KMS-11 (cell line): ENCODE results near the gene COL4A6.

Experiments
- H2AFZ ChIP-seq: fragments of 200-600 bp; sonication (generic); 2 replicates; pipeline ENCODE4 v1.6.1; 2016; ENCODE audit warnings: antibody characterized with exemption, mixed run types, low read depth
- H3K27ac ChIP-seq: fragments of 200-600 bp; sonication (generic); 2 replicates; pipeline ENCODE4 v1.6.1; 2016; ENCODE audit warnings: mild to moderate bottlenecking, mixed run types
- H3K27me3 ChIP-seq: fragments of 200-600 bp; sonication (generic); 2 replicates; pipeline ENCODE4 v1.6.1; 2017; ENCODE audit warnings: mild to moderate bottlenecking, low read depth, mixed run types, moderate library complexity; ENCODE audit not compliant: insufficient read depth
- H3K36me3 ChIP-seq: fragments of 200-600 bp; sonication (generic); 2 replicates; pipeline ENCODE4 v1.6.1; 2017; ENCODE audit warnings: mild to moderate bottlenecking, mixed run types; ENCODE audit not compliant: insufficient read depth
- H3K4me1 ChIP-seq: fragments of 200-600 bp; sonication (generic); 2 replicates; pipeline ENCODE4 v1.6.1; 2016; ENCODE audit warnings: mild to moderate bottlenecking, low read depth, mixed run types; ENCODE audit not compliant: poor library complexity, severe bottlenecking
- H3K4me2 ChIP-seq: fragments of 200-600 bp; sonication (generic); 2 replicates; pipeline ENCODE4 v1.7.0; 2016; ENCODE audit warnings: mild to moderate bottlenecking, mixed run types
- H3K4me3 ChIP-seq: fragments of 200-600 bp; sonication (generic); IDR thresholded peaks from 2 replicates; pipeline ENCODE4 v1.6.1; 2017; ENCODE audit warnings: low read depth, low read length, mixed read lengths; ENCODE audit not compliant: insufficient read depth
- H3K79me2 ChIP-seq: fragments of 200-600 bp; sonication (generic); 2 replicates; pipeline ENCODE4 v1.6.1; 2016; ENCODE audit warnings: low read depth, mixed run types; ENCODE audit not compliant: insufficient read depth
- H3K9ac ChIP-seq: fragments of 200-600 bp; sonication (generic); 2 replicates; pipeline ENCODE4 v1.6.1; 2016; ENCODE audit warnings: mild to moderate bottlenecking, mixed run types
- H4K20me1 ChIP-seq: fragments of 200-600 bp; sonication (generic); 2 replicates; pipeline ENCODE4 v1.6.1; 2016; ENCODE audit warnings: mild to moderate bottlenecking, mixed run types; ENCODE audit not compliant: insufficient read depth
- TF ChIP-seq, protein P1 (sequence below): fragments of 200-600 bp; sonication (generic); conservative IDR thresholded peaks from 2 replicates; pipeline ENCODE4 v1.6.1; 2017; ENCODE audit warnings: low read depth, mild to moderate bottlenecking, antibody characterized with exemption, low read length, moderate library complexity, mixed read lengths

Gene COL4A6

GRCh38 chrX:108412783-108413182, 25.4 kb downstream of the COL4A6 start:
- no peaks in the 10 kb centered on the region for H3K36me3 ChIP-seq
- H3K27me3 ChIP-seq: no peaks in the 10 kb centered on the region
- no peak overlapping the region for H3K9ac ChIP-seq
- H3K4me1 ChIP-seq: no peaks in the 10 kb centered on the region
- H3K79me2 ChIP-seq: no peaks in the 10 kb centered on the region
- H4K20me1 ChIP-seq: no peaks in the 10 kb centered on the region
- TF ChIP-seq, protein P1, sequence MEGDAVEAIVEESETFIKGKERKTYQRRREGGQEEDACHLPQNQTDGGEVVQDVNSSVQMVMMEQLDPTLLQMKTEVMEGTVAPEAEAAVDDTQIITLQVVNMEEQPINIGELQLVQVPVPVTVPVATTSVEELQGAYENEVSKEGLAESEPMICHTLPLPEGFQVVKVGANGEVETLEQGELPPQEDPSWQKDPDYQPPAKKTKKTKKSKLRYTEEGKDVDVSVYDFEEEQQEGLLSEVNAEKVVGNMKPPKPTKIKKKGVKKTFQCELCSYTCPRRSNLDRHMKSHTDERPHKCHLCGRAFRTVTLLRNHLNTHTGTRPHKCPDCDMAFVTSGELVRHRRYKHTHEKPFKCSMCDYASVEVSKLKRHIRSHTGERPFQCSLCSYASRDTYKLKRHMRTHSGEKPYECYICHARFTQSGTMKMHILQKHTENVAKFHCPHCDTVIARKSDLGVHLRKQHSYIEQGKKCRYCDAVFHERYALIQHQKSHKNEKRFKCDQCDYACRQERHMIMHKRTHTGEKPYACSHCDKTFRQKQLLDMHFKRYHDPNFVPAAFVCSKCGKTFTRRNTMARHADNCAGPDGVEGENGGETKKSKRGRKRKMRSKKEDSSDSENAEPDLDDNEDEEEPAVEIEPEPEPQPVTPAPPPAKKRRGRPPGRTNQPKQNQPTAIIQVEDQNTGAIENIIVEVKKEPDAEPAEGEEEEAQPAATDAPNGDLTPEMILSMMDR: no peak
- H2AFZ ChIP-seq: no peak overlapping the region
- no peak overlapping the region for H3K4me2 ChIP-seq
- no peak overlapping the region for H3K4me3 ChIP-seq
- no peak overlapping the region for H3K27ac ChIP-seq

DNA sequence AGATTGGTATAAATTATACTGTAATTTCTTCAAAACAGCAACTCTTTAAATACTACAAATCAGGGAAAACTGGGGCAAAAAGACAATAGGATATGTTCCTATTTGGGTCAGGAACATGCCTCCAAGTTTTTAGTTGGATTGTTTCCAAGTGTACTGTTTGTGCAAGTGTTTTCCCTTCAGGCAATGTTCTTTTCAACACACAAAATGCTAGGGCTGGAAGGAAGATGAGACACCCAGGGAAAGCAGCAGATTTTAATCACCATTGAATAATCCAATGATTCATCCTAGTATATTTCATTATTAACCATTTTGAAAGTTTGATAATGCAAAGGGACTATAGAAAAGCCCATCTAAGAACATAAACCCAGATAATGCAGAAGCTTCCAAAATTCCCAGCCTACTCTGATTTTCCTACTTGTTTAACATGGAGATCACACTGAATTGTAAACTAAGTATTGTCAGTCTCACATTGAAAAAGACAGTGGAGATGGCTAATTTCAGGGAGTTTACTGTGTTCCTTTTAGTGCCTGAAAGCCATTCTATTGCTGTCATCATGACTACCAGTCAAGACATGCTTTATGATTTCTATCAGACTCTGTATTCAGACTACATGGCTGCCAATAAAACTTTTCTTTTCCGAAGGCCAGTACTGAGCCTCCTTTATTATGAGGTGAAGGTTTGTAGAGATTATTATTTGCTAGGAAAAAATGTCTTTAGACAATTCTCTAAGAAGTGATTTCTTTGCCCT, 38.6 kb downstream of the COL4A6 start:
- Histone ChIP-seq H3K79me2 (no peaks in the 10 kb centered on the region), H3K27me3 (no peaks in the 10 kb centered on the region), H3K4me2 (no peak overlapping the region), H4K20me1 (no peaks in the 10 kb centered on the region), H3K9ac (no peak overlapping the region), H2AFZ (no peak overlapping the region), H3K27ac (no peak overlapping the region), H3K4me3 (no peak overlapping the region), H3K36me3 (no peaks in the 10 kb centered on the region), H3K4me1 (no peaks in the 10 kb centered on the region)
- TF ChIP-seq, protein P1: no peak

GRCh38 chrX:108397627-108398391, 40.4 kb downstream of the COL4A6 start:
- no peaks in the 10 kb centered on the region for H3K79me2 ChIP-seq
- H3K36me3 ChIP-seq: no peaks in the 10 kb centered on the region
- no peaks in the 10 kb centered on the region for H3K4me1 ChIP-seq
- H3K27me3 ChIP-seq: no peaks in the 10 kb centered on the region
- H3K4me3 ChIP-seq: no peak overlapping the region
- H4K20me1 ChIP-seq: no peaks in the 10 kb centered on the region
- TF ChIP-seq, protein P1: no peak
- H3K9ac ChIP-seq: no peak overlapping the region
- H3K27ac ChIP-seq: no peak overlapping the region
- H3K4me2 ChIP-seq: no peak overlapping the region
- H2AFZ ChIP-seq: no peak overlapping the region

DNA sequence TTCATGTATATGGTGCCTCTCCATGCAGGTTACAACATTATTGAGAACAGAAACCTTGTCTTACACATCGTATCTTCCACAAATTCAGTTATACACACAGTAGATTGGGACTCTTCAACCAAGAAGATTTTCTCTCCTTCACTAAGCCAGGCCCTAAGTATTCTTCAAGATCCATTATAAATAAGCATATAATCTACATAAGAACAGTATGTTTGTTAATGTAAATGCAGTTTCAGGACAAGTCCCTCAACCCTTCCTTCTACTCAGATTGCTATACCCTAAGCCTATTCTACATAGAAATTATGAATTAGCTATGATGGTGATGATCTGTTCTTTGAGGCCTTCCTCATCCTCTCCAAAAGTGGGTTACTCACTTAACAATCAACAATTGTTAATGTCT, 41.2 kb downstream of the COL4A6 start:
- H3K27ac ChIP-seq: no peak overlapping the region
- TF ChIP-seq, protein P1: no peak

More for the DNA sequence above, 41.2 kb downstream of the COL4A6 start:
- H3K36me3 ChIP-seq: no peaks in the 10 kb centered on the region
- no peak overlapping the region for H3K4me3 ChIP-seq
- H4K20me1 ChIP-seq: no peaks in the 10 kb centered on the region
- H3K4me2 ChIP-seq: no peak overlapping the region
- H3K4me1 ChIP-seq: no peaks in the 10 kb centered on the region
- H2AFZ ChIP-seq: no peak overlapping the region
- no peaks in the 10 kb centered on the region for H3K27me3 ChIP-seq
- no peak overlapping the region for H3K9ac ChIP-seq
- no peaks in the 10 kb centered on the region for H3K79me2 ChIP-seq
